Tibial artery (tissue), 4 donors: ENCODE data around the gene PFKFB4.
A peak's percentile ranks its signal among the peaks of the same experiment; 100 is the strongest.

ENCODE experiments used
- DNase-seq, 2 donors: peaks; one replicate each; pipeline ENCODE4 v3.0.0-alpha.2; 2019
- H3K27ac ChIP-seq, 2 donors: fragments of 200-600 bp; sonication (generic) in 1 of 2; 1 replicate in 1 of 2; 2 replicates in 1 of 2; pipeline ENCODE4 v1.5.1; 2018 to 2019; ENCODE audit warnings: mild to moderate bottlenecking in 1 of 2
- H3K27me3 ChIP-seq, 2 donors: fragments of 200-600 bp; sonication (generic) in 1 of 2; one replicate each; pipeline versions ENCODE4 v1.5.1 to v1.6.0; 2016 to 2019
- H3K36me3 ChIP-seq, 3 donors: fragments of 200-600 bp; sonication (generic) in 2 of 3; one replicate each; pipeline ENCODE4 v1.5.1; 2016 to 2019; ENCODE audit warnings: mild to moderate bottlenecking in 2 of 3
- H3K4me1 ChIP-seq, 4 donors: fragments of 200-600 bp; sonication (generic) in 2 of 4; 1 replicate in 3 of 4; 2 replicates in 1 of 4; pipeline ENCODE4 v1.5.1; 2016 to 2019
- H3K4me3 ChIP-seq, 2 donors: fragments of 200-600 bp; sonication (generic) in 1 of 2; 1 replicate in 1 of 2; 2 replicates in 1 of 2; pipeline ENCODE4 v1.5.1; 2018 to 2019; ENCODE audit warnings: mild to moderate bottlenecking in 2 of 2
- H3K9me3 ChIP-seq, 3 donors: fragments of 200-600 bp; sonication (generic) in 1 of 3; one replicate each; pipeline ENCODE4 v1.5.1; 2016 to 2019
- CTCF ChIP-seq, 2 experiments: fragments of 200-600 bp in 1 of 2; fragments of 450-650 bp in 1 of 2; IDR thresholded peaks; one replicate each; pipeline ENCODE4 v1.5.1; 2017 to 2019; ENCODE audit warnings: antibody characterized with exemption in 2 of 2, mild to moderate bottlenecking in 1 of 2, moderate library complexity in 1 of 2
- intact Hi-C: fragments of 100-400 bp; cut with DNase I; formaldehyde crosslinking; loops from one replicate; pipeline ENCODE4 v1.15.0; 2023; ENCODE audit warnings: low total_unique reads

Gene PFKFB4

GRCh38 chr3:48556796-48557626, at the start of gene PFKFB4:
Gene PFKFB4 (minus strand): TSS chr3:48556803. CDS start chr3:48556777, 26 bp downstream.
- H3K27me3 ChIP-seq = no peaks in the 10 kb centered on the region
- peak within 1 kb of the TSS; percentile 75 for H3K27ac ChIP-seq
- no peaks in the 10 kb centered on the region for H3K36me3 ChIP-seq
- peak; percentile 99 to 100 for DNase-seq
- peaks cover 0 to 54% (median 40%) of the 10 kb centered on the region in 4 donors for H3K4me1 ChIP-seq
- H3K9me3 ChIP-seq = no peaks in the 10 kb centered on the region
- TF ChIP-seq CTCF (IDR thresholded peaks at IDR 0.05) = peak in 1 of 2 experiments; percentile 10
- H3K4me3 ChIP-seq = peak within 1 kb of the TSS; percentile 57 to 67
- intact Hi-C loops = loop anchor here (5.0 kb wide), 1 partner anchor 35 kb away; no protein-coding TSS in a partner anchor

GRCh38 chr3:48601622-48601994, 45.0 kb upstream of the PFKFB4 start:
- DNase-seq = no peak
- no peak overlapping the region for H3K4me3 ChIP-seq
- H3K27ac ChIP-seq = peak overlapping the region; percentile 84 to 90
- H3K9me3 ChIP-seq = no peaks in the 10 kb centered on the region
- peaks cover 72 to 76% (median 75%) of the 10 kb centered on the region in 3 donors for H3K36me3 ChIP-seq
- no peak for TF ChIP-seq CTCF (IDR thresholded peaks at IDR 0.05)
- intact Hi-C loops = no loop called here
- peaks cover 7 to 47% (median 41%) of the 10 kb centered on the region in 4 donors for H3K4me1 ChIP-seq
- no peaks in the 10 kb centered on the region for H3K27me3 ChIP-seq

- no peak overlapping the region for H3K4me3 ChIP-seq
- DNase-seq = no peak
- no peak for TF ChIP-seq CTCF (IDR thresholded peaks at IDR 0.05)
- H3K36me3 ChIP-seq = peaks cover 71 to 75% (median 71%) of the 10 kb centered on the region in 3 donors
- H3K27me3 ChIP-seq = no peaks in the 10 kb centered on the region
- intact Hi-C loops = no loop called here
- H3K27ac ChIP-seq = peak overlapping the region; percentile 84 to 90
- H3K4me1 ChIP-seq = peaks cover 7 to 53% (median 47%) of the 10 kb centered on the region in 4 donors
- no peaks in the 10 kb centered on the region for H3K9me3 ChIP-seq
Measured at GRCh38 chr3:48600711-48601621, 44.4 kb upstream of the PFKFB4 start.

GRCh38 chr3:48599509-48600285, 43.1 kb upstream of the PFKFB4 start:
- Histone ChIP-seq H3K4me1 (peaks cover 7 to 66% (median 60%) of the 10 kb centered on the region in 4 donors), H3K27ac (peak overlapping the region; percentile 84 to 90), H3K27me3 (no peaks in the 10 kb centered on the region), H3K9me3 (no peaks in the 10 kb centered on the region), H3K4me3 (no peak overlapping the region), H3K36me3 (peaks cover 58 to 62% (median 59%) of the 10 kb centered on the region in 3 donors)
- intact Hi-C loops = no loop called here
- no peak for DNase-seq
- no peak for TF ChIP-seq CTCF (IDR thresholded peaks at IDR 0.05)

GRCh38 chr3:48599077-48599501, 42.5 kb upstream of the PFKFB4 start:
- no peaks in the 10 kb centered on the region for H3K9me3 ChIP-seq
- peak overlapping the region; percentile 84 to 90 for H3K27ac ChIP-seq
- H3K27me3 ChIP-seq = peaks cover 0 to 2% of the 10 kb centered on the region in 2 donors
- intact Hi-C loops = no loop called here
- peaks cover 52 to 56% (median 52%) of the 10 kb centered on the region in 3 donors for H3K36me3 ChIP-seq
- no peak for TF ChIP-seq CTCF (IDR thresholded peaks at IDR 0.05)
- peaks cover 7 to 72% (median 65%) of the 10 kb centered on the region in 4 donors for H3K4me1 ChIP-seq
- no peak for DNase-seq
- no peak overlapping the region for H3K4me3 ChIP-seq
